Lower leg skin (tissue), 4 donors: ENCODE results near the gene MYL3. TPM values are rescaled to one million over a fixed set of nuclear protein-coding genes. Genes with fewer than 3 reads are reported as not detected.

Experiments
- DNase-seq, 2 donors: peaks; one replicate each; pipeline ENCODE4 v3.0.0-alpha.2; 2019; ENCODE audit warnings: low spot score in 2 of 2
- H3K4me3 ChIP-seq: fragments of 200-600 bp; sonication (generic); 2 replicates; pipeline ENCODE4 v1.5.1; 2017; ENCODE audit warnings: mild to moderate bottlenecking, low read depth; ENCODE audit not compliant: poor library complexity, severe bottlenecking
- CTCF ChIP-seq, 3 donors: fragments of 450-650 bp; IDR thresholded peaks; one replicate each; pipeline ENCODE4 v1.5.1; 2016; ENCODE audit warnings: antibody characterized with exemption in 3 of 3, mild to moderate bottlenecking in 3 of 3, moderate library complexity in 2 of 3
- POLR2A ChIP-seq, 2 donors: fragments of 450-650 bp; IDR thresholded peaks; one replicate each; pipeline ENCODE4 v1.6.1; 2016 to 2017; ENCODE audit warnings: antibody characterized with exemption in 2 of 2, mild to moderate bottlenecking in 1 of 2, moderate library complexity in 1 of 2
- whole genome bisulfite sequencing, 2 donors: methylation state at CpG; one replicate each; pipeline ENCODE4 v1.1.5; 2018; 5-methylcytosine and 5-hydroxymethylcytosine counted together
- intact Hi-C: fragments of 100-400 bp; cut with DNase I; formaldehyde crosslinking; loops from one replicate; pipeline ENCODE4 v1.15.0; 2023; ENCODE audit warnings: low total_unique reads
- total RNA-seq, 4 donors: library from RNA; depleted of rRNA; stranded (reverse); fragments of >200 nt; gene quantifications; one replicate each; pipeline ENCODE4 v1.1.0, GENCODE V29; 2016

Gene MYL3
- total RNA-seq, 4 donors from 2014 or later = 0.59 to 1.7 (median 1.3) TPM; not detected in 1

GRCh38 chr3:46833346-46834300 lies 29.6 kb downstream of the MYL3 start:
- 96 to 97% methylated on average over 46 to 47 of the region's 65 CpGs for WGBS, 2 donors
- no peak for TF ChIP-seq CTCF (IDR thresholded peaks at IDR 0.05)
- no peak for TF ChIP-seq POLR2A (IDR thresholded peaks at IDR 0.05)

GRCh38 chr3:46831841-46832240 lies 31.4 kb downstream of the MYL3 start:
- no peak overlapping the region for H3K4me3 ChIP-seq
- TF ChIP-seq POLR2A (IDR thresholded peaks at IDR 0.05) = no peak
- 38 to 91% methylated on average over 1 of the region's 1 CpG for WGBS, 2 donors
- intact Hi-C loops = no loop called here
- DNase-seq = no peak

More at GRCh38 chr3:46833346-46834300, 29.6 kb downstream of the MYL3 start:
- no peak overlapping the region for H3K4me3 ChIP-seq
- no peak for DNase-seq
- intact Hi-C loops = no loop called here

- TF ChIP-seq POLR2A (IDR thresholded peaks at IDR 0.05) = no peak
- TF ChIP-seq CTCF (IDR thresholded peaks at IDR 0.05) = no peak
- no peak for DNase-seq
- 89 to 91% methylated on average over 3 of the region's 3 CpGs for WGBS, 2 donors
- intact Hi-C loops = no loop called here
- H3K4me3 ChIP-seq = no peak overlapping the region
Measured at GRCh38 chr3:46831316-46831715, 31.9 kb downstream of the MYL3 start.

GRCh38 chr3:46830801-46831200 lies 32.4 kb downstream of the MYL3 start:
- H3K4me3 ChIP-seq = no peak overlapping the region
- DNase-seq = no peak
- intact Hi-C loops = no loop called here
- 89% methylated on average over 2 of the region's 2 CpGs for WGBS, 2 donors
- TF ChIP-seq POLR2A (IDR thresholded peaks at IDR 0.05) = no peak
- no peak for TF ChIP-seq CTCF (IDR thresholded peaks at IDR 0.05)

- intact Hi-C loops = no loop called here
- no peak for DNase-seq
- WGBS, 2 donors = 82 to 90% methylated on average over 4 of the region's 4 CpGs
- TF ChIP-seq POLR2A (IDR thresholded peaks at IDR 0.05) (no peak), CTCF (IDR thresholded peaks at IDR 0.05) (no peak)
- H3K4me3 ChIP-seq = no peak overlapping the region
Measured at GRCh38 chr3:46829699-46830208, 33.5 kb downstream of the MYL3 start.

- 87 to 88% methylated on average over 2 of the region's 2 CpGs for WGBS, 2 donors
- DNase-seq = no peak
- no peak for TF ChIP-seq POLR2A (IDR thresholded peaks at IDR 0.05)
- no peak overlapping the region for H3K4me3 ChIP-seq
- intact Hi-C loops = no loop called here
Measured at GRCh38 chr3:46825450-46825849, 37.8 kb downstream of the MYL3 start.
